ENCODE measurements around the gene TNP2. TPM values are rescaled to one million over a fixed set of nuclear protein-coding genes. Genes with fewer than 3 reads are reported as not detected.

The TNP2 gene
- total and polyA plus RNA-seq, 9 of the 15 experiments (the other 6 are each of a cell fraction or from before 2014, with no cell fraction given): not detected

DNA sequence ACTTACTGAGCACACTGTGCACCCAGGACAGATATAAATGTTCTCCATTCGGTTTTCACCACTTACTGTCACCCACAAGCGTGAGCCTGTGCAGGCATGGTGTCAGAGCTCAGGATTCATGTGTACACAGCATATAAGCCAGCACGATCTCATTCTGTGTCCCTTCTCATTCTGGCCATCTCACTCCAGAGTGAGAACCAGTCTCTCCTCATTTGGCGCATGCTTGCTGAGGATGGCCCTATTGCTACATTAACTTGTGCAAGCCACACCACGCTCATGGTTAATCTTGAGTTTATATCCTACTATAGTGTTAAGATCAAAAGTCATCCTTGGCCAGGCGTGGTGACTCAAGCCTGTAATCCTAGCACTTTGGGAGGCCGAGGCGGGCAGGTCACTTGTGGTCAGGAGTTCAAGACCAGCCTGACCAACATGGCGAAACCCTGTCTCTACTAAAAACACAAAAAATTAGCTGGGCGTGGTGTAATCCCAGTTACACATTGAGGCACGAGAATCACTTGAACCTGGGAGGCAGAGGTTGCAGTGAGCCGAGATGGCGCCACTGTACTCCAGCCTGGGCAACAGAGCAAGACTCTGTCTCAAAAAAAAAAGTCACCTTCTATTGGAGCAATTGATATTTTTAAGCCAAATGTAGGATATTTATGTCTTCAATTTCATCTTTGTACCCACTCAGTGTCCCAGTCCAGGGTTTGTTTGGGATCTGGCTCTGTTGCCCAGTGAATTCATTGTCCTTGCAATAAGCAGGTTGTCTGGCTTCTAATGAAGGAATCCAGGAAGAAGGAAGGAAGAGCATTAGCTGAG is 34.0 kb downstream of the TNP2 start (continued):
- TF ChIP-seq, protein P1, sequence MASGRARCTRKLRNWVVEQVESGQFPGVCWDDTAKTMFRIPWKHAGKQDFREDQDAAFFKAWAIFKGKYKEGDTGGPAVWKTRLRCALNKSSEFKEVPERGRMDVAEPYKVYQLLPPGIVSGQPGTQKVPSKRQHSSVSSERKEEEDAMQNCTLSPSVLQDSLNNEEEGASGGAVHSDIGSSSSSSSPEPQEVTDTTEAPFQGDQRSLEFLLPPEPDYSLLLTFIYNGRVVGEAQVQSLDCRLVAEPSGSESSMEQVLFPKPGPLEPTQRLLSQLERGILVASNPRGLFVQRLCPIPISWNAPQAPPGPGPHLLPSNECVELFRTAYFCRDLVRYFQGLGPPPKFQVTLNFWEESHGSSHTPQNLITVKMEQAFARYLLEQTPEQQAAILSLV (tag; IDR thresholded peaks at IDR 0.05): 0 out of 2 replicates have a peak, but pooled peaks have one; percentile 9
- TF ChIP-seq ZNF121 (CRISPR knock-in tag; conservative IDR thresholded peaks at IDR 0.05) (peak; percentile 62), MAFF (IDR thresholded peaks at IDR 0.05; ENCODE audit: low read length) (no peak), RUNX1 (IDR thresholded peaks at IDR 0.05; ENCODE audit: low read depth) (no peak), ZBTB17 (CRISPR knock-in tag; IDR thresholded peaks at IDR 0.05) (no peak), MTA2 (IDR thresholded peaks at IDR 0.05; ENCODE audit: low read depth) (no peak), ARHGAP35 (IDR thresholded peaks at IDR 0.05; ENCODE audit: partially characterized antibody) (no peak), TBP (optimal IDR thresholded peaks at IDR 0.05; ENCODE audit: low read depth, low read length) (no peak)
- TF ChIP-seq, protein P2, sequence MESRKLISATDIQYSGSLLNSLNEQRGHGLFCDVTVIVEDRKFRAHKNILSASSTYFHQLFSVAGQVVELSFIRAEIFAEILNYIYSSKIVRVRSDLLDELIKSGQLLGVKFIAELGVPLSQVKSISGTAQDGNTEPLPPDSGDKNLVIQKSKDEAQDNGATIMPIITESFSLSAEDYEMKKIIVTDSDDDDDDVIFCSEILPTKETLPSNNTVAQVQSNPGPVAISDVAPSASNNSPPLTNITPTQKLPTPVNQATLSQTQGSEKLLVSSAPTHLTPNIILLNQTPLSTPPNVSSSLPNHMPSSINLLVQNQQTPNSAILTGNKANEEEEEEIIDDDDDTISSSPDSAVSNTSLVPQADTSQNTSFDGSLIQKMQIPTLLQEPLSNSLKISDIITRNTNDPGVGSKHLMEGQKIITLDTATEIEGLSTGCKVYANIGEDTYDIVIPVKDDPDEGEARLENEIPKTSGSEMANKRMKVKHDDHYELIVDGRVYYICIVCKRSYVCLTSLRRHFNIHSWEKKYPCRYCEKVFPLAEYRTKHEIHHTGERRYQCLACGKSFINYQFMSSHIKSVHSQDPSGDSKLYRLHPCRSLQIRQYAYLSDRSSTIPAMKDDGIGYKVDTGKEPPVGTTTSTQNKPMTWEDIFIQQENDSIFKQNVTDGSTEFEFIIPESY (CRISPR knock-in tag; IDR thresholded peaks at IDR 0.05): peak; percentile 88

All from K562 (cell line).